SH-SY5Y (cell line): ENCODE results near the gene UEVLD.

ENCODE experiments used
- GATA2 ChIP-seq: IDR thresholded peaks from 2 replicates; pipeline ENCODE4 v1.6.1; 2011; ENCODE audit warnings: mild to moderate bottlenecking, low read depth, low read length
- GATA3 ChIP-seq: IDR thresholded peaks from 2 replicates; pipeline ENCODE4 v1.6.1; 2011; ENCODE audit warnings: low read depth, mild to moderate bottlenecking, low read length, moderate library complexity

DNA sequence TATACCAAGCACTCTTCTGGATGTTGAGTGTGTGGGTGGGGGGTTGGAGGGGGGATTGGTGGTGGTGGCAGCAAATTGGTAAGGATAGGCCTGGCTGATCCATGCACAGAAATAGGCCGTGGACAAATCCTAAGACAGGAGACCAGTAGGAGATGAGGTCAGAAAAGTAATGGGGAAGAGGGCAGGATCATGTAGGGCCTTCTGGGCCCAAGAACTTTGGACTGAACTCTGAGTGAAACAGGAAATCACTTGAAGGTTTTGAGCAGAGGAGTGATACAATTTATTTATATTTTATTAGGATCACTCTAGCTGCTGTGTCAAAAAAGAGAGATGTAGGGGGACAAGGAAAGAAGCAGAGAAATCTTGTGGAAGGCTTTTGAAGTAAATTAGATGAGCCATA lies 90.5 kb downstream of the UEVLD start:
- TF ChIP-seq GATA3, result no peak
- TF ChIP-seq GATA2, result no peak
